ENCODE results near the gene ARMC7. TPM values are rescaled to one million over a fixed set of nuclear protein-coding genes. Genes with fewer than 3 reads are reported as not detected.
"Not testable (repeated sequence)": the region's sequence is repeated elsewhere in the genome, so short reads cannot be mapped to it uniquely, and the experiment has no call there.

ARMC7 gene
- total RNA-seq, 1 donor from 2014 or later, result 12.8 TPM

- Histone ChIP-seq H3K9me3 (no peaks in the 10 kb centered on the region), H3K36me3 (peaks cover 0 to 6% of the 10 kb centered on the region in 2 donors), H3K27ac (peak within 1 kb of the TSS; percentile 73), H3K4me3 (peak within 1 kb of the TSS; percentile 61 to 69), H3K4me1 (peaks cover 26% of the 10 kb centered on the region), H3K27me3 (no peaks in the 10 kb centered on the region)
- intact Hi-C loops (cut with DNase I), result no loop called here
- peak in 1 of 2 donors; percentile 43 for TF ChIP-seq POLR2A (IDR thresholded peaks at IDR 0.05)
- TF ChIP-seq CTCF (IDR thresholded peaks at IDR 0.05), result peak; percentile 11 to 53 (median 46)
- peak in 1 of 2 donors; percentile 44 for TF ChIP-seq POLR2AphosphoS5 (IDR thresholded peaks at IDR 0.05; ENCODE audit: insufficient read depth in 1 of 2, low read depth in 1 of 2)
- no peak for DNase-seq (ENCODE audit: extremely low spot score in 2 of 2)
Observed at GRCh38 chr17:75131278-75132017, 21.7 kb downstream of the ARMC7 start, which contains the start of gene NT5C. Gene NT5C (minus strand): TSS chr17:75131742. CDS start chr17:75131707, 35 bp downstream.

DNA sequence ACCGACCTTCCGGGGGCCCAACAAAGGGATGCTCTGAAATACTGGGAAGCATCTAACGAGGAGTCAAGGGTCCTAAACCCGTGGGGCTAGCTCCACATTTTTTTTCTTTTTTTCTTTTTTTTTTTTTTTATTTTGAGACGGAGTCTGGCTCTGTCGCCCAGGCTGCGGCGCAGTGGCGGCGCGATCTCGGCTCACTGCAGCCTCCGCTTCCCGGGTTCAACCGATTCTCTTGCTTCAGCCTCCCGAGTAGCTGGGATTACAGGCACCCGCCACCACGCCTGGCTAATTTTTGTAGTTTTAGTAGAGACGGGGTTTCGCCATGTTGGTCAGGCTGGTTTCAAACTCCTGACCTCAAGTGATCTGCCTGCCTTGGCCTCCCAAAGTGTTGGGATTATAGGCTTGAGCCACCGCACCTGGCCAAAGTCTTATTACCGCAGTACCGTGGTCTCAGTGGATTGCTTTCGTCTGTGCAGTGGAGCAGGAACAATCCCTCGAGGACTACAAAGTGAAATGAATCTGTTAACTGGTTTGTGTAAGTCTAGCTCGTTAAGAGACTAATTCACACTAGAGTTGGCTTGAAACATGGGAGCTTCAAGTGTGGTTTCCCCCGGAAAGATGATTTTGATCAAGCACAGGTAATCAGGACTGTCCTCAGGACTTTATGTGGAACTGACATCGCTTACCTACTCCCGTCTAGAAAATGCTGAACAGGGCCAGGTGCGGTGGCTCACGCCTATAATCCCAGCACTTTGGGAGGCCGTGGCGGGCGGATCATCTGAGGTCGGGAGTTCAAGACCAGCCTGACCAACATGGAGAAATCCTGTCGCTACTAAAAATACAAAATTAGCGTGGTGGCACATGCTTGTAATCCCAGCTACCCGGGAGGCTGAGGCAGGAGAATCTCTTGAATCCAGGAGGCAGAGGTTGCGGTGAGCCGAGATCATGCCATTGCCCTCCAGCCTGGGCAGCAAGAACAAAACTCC, 22.5 kb downstream of the ARMC7 start:
- H3K9me3 ChIP-seq; H3K27me3 ChIP-seq; intact Hi-C loops (cut with DNase I); H3K36me3 ChIP-seq; DNase-seq (ENCODE audit: extremely low spot score in 2 of 2): not testable (repeated sequence)
- Histone ChIP-seq H3K4me3 (peak overlapping the region; percentile 61 to 69), H3K4me1 (peaks cover 26% of the 10 kb centered on the region), H3K27ac (peak overlapping the region; percentile 73)

DNA sequence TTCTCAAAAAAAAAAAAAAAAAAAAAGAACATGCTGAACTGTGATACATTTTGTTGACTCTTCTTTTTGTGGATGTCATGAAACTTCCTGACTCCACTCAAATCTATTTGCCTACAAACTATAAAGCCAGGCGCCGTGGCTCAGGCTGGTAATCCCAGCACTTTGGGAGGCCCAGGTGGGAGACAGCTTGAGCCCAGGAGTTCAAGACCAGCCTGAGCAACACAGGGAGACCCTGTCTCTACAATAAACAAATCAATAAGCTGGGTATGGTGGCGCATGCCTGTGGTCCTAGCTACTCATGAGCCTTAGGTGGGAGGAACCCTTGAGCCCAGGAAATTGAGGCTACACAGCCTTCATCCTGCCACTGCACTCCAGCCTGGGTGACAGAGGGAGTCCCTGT, 23.2 kb downstream of the ARMC7 start:
- H3K9me3 ChIP-seq, result no peaks in the 10 kb centered on the region
- no peaks in the 10 kb centered on the region for H3K27me3 ChIP-seq
- no peak for TF ChIP-seq CTCF (IDR thresholded peaks at IDR 0.05)
- no peak for TF ChIP-seq POLR2A (IDR thresholded peaks at IDR 0.05)
- no peak for TF ChIP-seq POLR2AphosphoS5 (IDR thresholded peaks at IDR 0.05; ENCODE audit: insufficient read depth in 1 of 2, low read depth in 1 of 2)
- intact Hi-C loops (cut with DNase I), result no loop called here
- H3K4me1 ChIP-seq, result peaks cover 26% of the 10 kb centered on the region
- no peak overlapping the region for H3K4me3 ChIP-seq
- no peak overlapping the region for H3K27ac ChIP-seq
- no peak for DNase-seq (ENCODE audit: extremely low spot score in 2 of 2)
- peaks cover 0 to 6% of the 10 kb centered on the region in 2 donors for H3K36me3 ChIP-seq

- peaks cover 18% of the 10 kb centered on the region for H3K4me1 ChIP-seq
- H3K27me3 ChIP-seq; intact Hi-C loops (cut with DNase I); H3K9me3 ChIP-seq; H3K4me3 ChIP-seq; H3K27ac ChIP-seq; DNase-seq (ENCODE audit: extremely low spot score in 2 of 2); H3K36me3 ChIP-seq: not testable (repeated sequence)
Observed at GRCh38 chr17:75133607-75134347, 24.0 kb downstream of the ARMC7 start.

DNA sequence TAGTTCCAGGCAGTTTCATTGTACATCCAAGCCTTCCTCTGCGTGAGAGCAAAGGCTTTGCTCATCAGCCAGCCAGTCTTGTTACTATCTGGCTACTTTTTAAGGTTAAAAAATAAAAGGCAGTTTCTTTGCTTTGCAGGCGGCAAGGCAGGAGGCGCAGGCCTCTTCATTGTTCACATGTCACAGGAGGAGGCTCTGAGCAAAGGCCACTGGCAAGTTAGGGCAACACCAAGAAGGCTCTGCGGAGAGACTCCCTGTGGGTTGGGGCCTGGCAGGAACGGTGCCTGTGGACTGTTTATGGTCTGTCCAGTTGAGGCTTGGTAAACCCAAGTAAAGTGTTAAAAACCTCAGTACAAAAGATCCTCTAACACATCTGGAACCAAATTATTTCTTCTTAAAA, 25.7 kb downstream of the ARMC7 start:
- no peak for DNase-seq (ENCODE audit: extremely low spot score in 2 of 2)
- Histone ChIP-seq H3K27me3 (no peaks in the 10 kb centered on the region), H3K9me3 (no peaks in the 10 kb centered on the region), H3K4me1 (peaks cover 10% of the 10 kb centered on the region), H3K36me3 (peaks cover 0 to 6% of the 10 kb centered on the region in 2 donors), H3K27ac (no peak overlapping the region), H3K4me3 (no peak overlapping the region)
- no peak for TF ChIP-seq POLR2AphosphoS5 (IDR thresholded peaks at IDR 0.05; ENCODE audit: insufficient read depth in 1 of 2, low read depth in 1 of 2)
- no peak for TF ChIP-seq POLR2A (IDR thresholded peaks at IDR 0.05)
- intact Hi-C loops (cut with DNase I), result no loop called here

DNA sequence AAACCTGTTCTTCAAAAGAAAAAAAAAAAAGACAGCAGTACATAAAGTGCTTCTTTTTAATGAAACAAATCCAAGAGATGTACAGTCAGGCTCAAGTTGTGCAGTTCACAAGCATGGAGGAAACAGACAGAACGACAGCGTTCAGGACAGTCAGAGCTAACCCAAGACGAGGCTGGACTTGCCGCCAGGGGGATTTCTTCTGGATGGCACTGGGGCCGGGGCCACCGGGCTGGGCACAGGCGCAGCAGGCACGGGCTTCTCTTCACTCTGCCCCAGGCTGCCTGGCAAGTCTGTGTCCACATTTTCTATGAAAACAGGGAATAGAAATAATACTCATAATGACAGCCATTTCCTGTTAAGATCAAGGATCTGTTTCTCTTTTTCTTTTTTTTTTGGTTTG, 26.2 kb downstream of the ARMC7 start:
- no peak overlapping the region for H3K27ac ChIP-seq
- peaks cover 5% of the 10 kb centered on the region for H3K4me1 ChIP-seq
- no peak for TF ChIP-seq POLR2AphosphoS5 (IDR thresholded peaks at IDR 0.05; ENCODE audit: insufficient read depth in 1 of 2, low read depth in 1 of 2)
- no peak for TF ChIP-seq CTCF (IDR thresholded peaks at IDR 0.05)
- TF ChIP-seq POLR2A (IDR thresholded peaks at IDR 0.05), result no peak
- H3K27me3 ChIP-seq, result no peaks in the 10 kb centered on the region
- H3K4me3 ChIP-seq, result no peak overlapping the region
- H3K9me3 ChIP-seq, result no peaks in the 10 kb centered on the region
- peaks cover 0 to 6% of the 10 kb centered on the region in 2 donors for H3K36me3 ChIP-seq
- intact Hi-C loops (cut with DNase I), result no loop called here
- DNase-seq (ENCODE audit: extremely low spot score in 2 of 2), result no peak

DNA sequence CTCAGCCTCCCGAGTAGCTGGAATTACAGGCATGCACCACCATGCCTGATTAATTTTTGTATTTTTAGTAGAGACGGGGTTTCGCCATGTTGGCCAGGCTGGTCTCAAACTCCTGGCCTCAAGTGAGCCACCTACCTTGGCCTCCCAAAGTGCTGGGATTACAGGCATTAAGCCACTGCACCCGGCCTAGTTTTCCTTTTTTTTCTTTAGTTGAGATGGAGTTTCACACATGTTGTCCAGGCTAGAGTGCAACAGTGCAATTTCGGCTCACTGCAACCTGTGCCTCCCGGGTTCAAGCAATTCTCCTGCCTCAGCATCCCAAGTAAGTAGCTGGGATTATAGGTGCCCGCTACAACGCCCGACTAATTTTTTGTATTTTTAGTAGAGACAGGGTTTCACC, 28.0 kb downstream of the ARMC7 start:
- H3K27me3 ChIP-seq; H3K4me1 ChIP-seq; intact Hi-C loops (cut with DNase I); H3K4me3 ChIP-seq; H3K27ac ChIP-seq; DNase-seq (ENCODE audit: extremely low spot score in 2 of 2); H3K9me3 ChIP-seq; H3K36me3 ChIP-seq: not testable (repeated sequence)
